WTC11 (cell line): ENCODE data around the gene SLC45A1.

Experiments
- SMAD3 ChIP-seq: sonication (generic); formaldehyde crosslinking; IDR thresholded peaks from 2 replicates; pipeline ENCODE4 v1.8.0; 2022; ENCODE audit warnings: missing genetic modification reagents, mild to moderate bottlenecking, borderline replicate concordance
- TF ChIP-seq, protein P1 (sequence below): sonication (generic); formaldehyde crosslinking; IDR thresholded peaks from 2 replicates; pipeline ENCODE4 v1.8.0; 2023; ENCODE audit warnings: missing genetic modification reagents, mild to moderate bottlenecking, borderline replicate concordance
- TF ChIP-seq, protein P2 (sequence below): sonication (generic); formaldehyde crosslinking; IDR thresholded peaks from 2 replicates; pipeline ENCODE4 v1.8.1; 2023; ENCODE audit warnings: mild to moderate bottlenecking, missing genetic modification reagents, moderate library complexity
- TF ChIP-seq, protein P3 (sequence below): fragments of 200-600 bp; IDR thresholded peaks from 2 replicates; pipeline ENCODE4 v1.8.0; 2022; ENCODE audit warnings: antibody characterized with exemption

DNA sequence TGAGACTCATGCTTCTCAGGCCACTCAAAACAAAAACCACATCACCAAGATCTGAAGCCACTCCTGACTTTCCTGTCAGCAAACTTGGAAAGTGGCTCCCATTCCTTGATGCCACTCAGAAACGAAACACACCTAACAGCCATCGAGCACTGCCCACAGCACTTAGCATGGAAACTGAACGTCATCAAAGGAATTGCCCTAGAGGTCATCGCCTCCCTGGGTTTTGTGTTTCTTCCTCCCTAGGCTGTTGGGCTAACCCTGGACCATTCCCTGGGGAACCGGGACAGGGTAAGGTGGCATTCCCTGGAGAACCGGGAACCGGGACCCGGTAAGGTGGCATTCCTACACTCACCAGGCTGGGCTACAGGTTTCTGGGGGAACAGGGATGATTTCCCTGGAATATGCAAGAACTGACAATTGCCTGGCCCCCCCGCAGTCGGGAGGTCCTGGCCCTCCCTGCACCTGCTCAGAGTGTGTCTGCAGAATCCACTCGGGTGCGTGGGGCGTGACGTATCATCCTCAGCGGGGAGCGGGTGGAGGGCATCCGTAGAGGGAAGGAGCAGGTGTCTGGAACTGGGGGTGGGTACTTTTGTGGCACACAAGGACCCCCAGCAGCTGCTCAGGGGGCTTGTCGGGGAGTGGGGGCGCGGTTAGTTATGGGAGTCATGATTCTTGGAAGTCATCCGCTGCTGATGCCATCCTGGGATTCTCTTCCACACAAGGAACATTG, 30.3 kb downstream of the SLC45A1 start:
- TF ChIP-seq, protein P1, sequence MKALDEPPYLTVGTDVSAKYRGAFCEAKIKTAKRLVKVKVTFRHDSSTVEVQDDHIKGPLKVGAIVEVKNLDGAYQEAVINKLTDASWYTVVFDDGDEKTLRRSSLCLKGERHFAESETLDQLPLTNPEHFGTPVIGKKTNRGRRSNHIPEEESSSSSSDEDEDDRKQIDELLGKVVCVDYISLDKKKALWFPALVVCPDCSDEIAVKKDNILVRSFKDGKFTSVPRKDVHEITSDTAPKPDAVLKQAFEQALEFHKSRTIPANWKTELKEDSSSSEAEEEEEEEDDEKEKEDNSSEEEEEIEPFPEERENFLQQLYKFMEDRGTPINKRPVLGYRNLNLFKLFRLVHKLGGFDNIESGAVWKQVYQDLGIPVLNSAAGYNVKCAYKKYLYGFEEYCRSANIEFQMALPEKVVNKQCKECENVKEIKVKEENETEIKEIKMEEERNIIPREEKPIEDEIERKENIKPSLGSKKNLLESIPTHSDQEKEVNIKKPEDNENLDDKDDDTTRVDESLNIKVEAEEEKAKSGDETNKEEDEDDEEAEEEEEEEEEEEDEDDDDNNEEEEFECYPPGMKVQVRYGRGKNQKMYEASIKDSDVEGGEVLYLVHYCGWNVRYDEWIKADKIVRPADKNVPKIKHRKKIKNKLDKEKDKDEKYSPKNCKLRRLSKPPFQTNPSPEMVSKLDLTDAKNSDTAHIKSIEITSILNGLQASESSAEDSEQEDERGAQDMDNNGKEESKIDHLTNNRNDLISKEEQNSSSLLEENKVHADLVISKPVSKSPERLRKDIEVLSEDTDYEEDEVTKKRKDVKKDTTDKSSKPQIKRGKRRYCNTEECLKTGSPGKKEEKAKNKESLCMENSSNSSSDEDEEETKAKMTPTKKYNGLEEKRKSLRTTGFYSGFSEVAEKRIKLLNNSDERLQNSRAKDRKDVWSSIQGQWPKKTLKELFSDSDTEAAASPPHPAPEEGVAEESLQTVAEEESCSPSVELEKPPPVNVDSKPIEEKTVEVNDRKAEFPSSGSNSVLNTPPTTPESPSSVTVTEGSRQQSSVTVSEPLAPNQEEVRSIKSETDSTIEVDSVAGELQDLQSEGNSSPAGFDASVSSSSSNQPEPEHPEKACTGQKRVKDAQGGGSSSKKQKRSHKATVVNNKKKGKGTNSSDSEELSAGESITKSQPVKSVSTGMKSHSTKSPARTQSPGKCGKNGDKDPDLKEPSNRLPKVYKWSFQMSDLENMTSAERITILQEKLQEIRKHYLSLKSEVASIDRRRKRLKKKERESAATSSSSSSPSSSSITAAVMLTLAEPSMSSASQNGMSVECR (CRISPR knock-in tag), result no peak
- TF ChIP-seq, protein P2, sequence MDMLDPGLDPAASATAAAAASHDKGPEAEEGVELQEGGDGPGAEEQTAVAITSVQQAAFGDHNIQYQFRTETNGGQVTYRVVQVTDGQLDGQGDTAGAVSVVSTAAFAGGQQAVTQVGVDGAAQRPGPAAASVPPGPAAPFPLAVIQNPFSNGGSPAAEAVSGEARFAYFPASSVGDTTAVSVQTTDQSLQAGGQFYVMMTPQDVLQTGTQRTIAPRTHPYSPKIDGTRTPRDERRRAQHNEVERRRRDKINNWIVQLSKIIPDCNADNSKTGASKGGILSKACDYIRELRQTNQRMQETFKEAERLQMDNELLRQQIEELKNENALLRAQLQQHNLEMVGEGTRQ (CRISPR knock-in tag), result no peak
- TF ChIP-seq, protein P3, sequence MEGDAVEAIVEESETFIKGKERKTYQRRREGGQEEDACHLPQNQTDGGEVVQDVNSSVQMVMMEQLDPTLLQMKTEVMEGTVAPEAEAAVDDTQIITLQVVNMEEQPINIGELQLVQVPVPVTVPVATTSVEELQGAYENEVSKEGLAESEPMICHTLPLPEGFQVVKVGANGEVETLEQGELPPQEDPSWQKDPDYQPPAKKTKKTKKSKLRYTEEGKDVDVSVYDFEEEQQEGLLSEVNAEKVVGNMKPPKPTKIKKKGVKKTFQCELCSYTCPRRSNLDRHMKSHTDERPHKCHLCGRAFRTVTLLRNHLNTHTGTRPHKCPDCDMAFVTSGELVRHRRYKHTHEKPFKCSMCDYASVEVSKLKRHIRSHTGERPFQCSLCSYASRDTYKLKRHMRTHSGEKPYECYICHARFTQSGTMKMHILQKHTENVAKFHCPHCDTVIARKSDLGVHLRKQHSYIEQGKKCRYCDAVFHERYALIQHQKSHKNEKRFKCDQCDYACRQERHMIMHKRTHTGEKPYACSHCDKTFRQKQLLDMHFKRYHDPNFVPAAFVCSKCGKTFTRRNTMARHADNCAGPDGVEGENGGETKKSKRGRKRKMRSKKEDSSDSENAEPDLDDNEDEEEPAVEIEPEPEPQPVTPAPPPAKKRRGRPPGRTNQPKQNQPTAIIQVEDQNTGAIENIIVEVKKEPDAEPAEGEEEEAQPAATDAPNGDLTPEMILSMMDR, result no peak
- no peak for TF ChIP-seq SMAD3 (CRISPR knock-in tag)
